Measurements from ENCODE around the gene ZBTB32. TPM values are rescaled to one million over a fixed set of nuclear protein-coding genes. Genes with fewer than 3 reads are reported as not detected.
A peak's percentile ranks its signal among the peaks of the same experiment; 100 is the strongest.

Gene ZBTB32
- total RNA-seq, 1 donor = not detected

DNA sequence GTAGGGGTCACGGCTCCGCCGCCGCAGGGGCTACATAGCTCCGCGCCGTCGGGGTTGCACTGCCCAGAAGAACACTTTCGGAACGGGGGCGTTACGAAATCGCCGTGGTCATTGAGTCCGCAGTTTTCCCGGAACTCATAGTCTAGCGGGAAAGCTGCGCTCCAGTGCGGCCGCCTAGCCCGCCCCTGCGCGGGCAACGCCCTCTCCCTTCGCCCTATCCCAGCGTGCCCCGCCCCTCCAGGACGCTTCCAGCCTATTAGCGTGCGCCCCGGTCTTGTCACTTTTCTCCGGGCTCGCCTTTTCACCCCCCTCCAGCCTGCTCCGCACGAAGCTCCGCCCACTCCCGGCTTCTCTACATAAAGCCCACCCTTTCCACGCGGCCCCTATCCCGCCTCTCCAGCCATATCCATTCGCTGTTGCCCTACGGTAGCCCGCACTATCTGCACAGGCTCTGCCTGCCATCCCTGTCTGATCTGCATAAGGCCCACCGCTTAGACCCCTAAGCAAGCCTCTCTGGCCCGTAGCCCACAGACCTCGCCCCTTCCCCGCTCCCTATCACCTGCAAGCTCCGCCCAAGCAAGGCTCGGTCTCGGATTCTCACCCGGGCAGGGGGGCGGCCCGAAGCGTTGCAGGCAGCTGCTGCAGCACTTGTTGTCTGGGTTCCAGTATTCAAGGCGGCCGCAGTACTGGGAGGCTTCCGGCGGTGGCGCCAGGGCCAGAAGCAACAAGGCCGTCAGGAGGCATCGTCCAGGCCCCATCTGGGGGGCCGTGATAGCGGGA is 36.3 kb downstream of the ZBTB32 start:
- peak; percentile 98 for DNase-seq (ENCODE audit: low read depth)
- H3K4me3 ChIP-seq (ENCODE audit: low read depth, low read length) = peak overlapping the region; percentile 64
- TF ChIP-seq, protein P1, sequence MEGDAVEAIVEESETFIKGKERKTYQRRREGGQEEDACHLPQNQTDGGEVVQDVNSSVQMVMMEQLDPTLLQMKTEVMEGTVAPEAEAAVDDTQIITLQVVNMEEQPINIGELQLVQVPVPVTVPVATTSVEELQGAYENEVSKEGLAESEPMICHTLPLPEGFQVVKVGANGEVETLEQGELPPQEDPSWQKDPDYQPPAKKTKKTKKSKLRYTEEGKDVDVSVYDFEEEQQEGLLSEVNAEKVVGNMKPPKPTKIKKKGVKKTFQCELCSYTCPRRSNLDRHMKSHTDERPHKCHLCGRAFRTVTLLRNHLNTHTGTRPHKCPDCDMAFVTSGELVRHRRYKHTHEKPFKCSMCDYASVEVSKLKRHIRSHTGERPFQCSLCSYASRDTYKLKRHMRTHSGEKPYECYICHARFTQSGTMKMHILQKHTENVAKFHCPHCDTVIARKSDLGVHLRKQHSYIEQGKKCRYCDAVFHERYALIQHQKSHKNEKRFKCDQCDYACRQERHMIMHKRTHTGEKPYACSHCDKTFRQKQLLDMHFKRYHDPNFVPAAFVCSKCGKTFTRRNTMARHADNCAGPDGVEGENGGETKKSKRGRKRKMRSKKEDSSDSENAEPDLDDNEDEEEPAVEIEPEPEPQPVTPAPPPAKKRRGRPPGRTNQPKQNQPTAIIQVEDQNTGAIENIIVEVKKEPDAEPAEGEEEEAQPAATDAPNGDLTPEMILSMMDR (IDR thresholded peaks at IDR 0.05; ENCODE audit: insufficient read depth, low read depth, low read length) = peak; percentile 25

GRCh38 chr19:35741203-35741515 is 36.8 kb downstream of the ZBTB32 start:
- H3K4me3 ChIP-seq (ENCODE audit: low read depth, low read length) = peak overlapping the region; percentile 64
- DNase-seq (ENCODE audit: low read depth) = no peak
- TF ChIP-seq, protein P1 (IDR thresholded peaks at IDR 0.05; ENCODE audit: insufficient read depth, low read depth, low read length) = no peak

GRCh38 chr19:35742121-35742724 is 37.9 kb downstream of the ZBTB32 start, which contains the start of gene IGFLR1:
IGFLR1 (minus strand) TSS chr19:35742452; CDS start chr19:35741180, 1,272 bp downstream.
- TF ChIP-seq, protein P1 (IDR thresholded peaks at IDR 0.05; ENCODE audit: insufficient read depth, low read depth, low read length) = no peak
- no peak for DNase-seq (ENCODE audit: low read depth)
- H3K4me3 ChIP-seq (ENCODE audit: low read depth, low read length) = no peak within 1 kb of the TSS

DNA sequence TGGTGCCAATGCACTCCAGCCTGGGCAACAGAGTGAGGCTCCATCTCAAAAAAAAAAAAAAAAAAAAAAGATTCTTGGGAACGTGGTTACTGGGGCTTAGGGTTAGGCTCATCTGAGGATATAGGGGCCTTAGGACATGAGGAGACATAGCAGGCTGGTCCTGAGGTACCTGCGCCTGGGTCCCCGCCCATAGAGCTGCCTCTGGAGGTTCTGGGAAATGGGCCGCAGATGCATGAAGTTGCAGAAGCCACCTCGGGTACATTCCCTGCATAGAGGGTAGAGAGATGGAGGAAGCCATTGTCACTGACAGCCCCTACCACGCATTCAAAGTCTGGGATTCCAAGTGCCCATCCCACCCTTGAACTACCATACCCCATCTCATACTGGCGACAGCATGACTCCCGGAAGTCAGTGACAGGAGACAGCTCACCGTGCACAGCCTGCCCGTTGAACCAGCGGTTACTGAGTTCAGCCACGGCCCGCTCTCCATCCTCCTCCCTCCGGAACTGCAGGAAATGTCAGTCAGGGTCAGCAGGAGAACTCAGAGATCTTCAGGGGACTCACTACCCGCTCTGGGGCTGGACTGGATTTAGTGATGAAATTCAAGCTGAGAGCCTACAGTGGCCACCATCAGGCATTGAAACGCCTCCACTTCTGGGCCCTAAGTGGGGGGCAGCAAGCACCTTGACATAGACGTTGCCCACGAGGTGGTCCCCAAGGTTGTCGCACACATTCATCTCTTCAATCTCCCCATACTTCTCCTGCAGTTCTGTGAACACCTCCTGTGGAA is 39.5 kb downstream of the ZBTB32 start:
- TF ChIP-seq, protein P1 (IDR thresholded peaks at IDR 0.05; ENCODE audit: insufficient read depth, low read depth, low read length) = no peak
- no peak overlapping the region for H3K4me3 ChIP-seq (ENCODE audit: low read depth, low read length)
- DNase-seq (ENCODE audit: low read depth) = no peak

DNA sequence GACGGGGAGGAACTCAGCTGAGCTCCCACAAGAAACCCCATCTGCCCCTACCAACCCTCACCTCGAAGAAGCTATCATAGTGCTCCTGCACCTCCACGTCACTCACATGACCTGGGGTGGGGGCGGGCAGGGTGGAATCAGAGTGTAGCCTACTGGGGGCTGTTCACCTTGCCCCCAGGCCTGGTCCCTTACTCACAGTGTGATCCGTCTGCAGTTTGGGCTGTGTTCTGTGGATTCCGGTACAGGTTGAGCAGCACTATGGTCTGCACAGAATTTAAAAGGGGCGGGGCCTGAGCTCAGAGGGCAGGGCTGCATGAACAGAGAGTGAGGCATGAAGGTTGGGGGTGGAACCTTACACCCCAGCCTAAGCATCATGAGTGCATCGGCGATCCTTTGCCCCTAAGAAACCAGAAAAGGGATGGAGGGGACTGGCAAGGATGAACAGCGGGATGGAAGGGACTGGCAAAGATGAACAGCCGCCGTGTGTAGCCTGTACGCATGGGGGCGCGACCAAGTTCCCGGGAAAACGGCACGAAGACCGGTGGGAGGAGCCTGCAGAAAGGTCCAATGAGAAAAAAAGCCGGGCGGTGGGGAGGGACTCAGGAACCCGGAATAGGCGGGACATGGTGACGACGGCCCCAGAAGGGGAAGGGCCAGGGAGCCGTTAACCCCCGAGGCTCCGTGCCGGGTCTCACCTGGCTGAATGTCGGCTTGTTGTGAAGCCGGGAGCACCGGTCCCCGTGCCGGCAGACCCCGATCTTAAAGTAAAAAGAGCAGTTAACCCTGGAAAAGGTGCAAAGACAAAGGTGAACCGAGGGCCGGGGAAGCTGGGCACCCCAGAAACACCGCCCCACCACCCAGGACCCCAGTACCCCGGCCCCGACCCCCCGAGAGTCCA is 40.3 kb downstream of the ZBTB32 start:
- DNase-seq (ENCODE audit: low read depth) = peak; percentile 97
- TF ChIP-seq, protein P1 (IDR thresholded peaks at IDR 0.05; ENCODE audit: insufficient read depth, low read depth, low read length) = peak; percentile 49
- peak overlapping the region; percentile 90 for H3K4me3 ChIP-seq (ENCODE audit: low read depth, low read length)
